LNCAP (cell line): ENCODE data around the gene PTPRN2.

ENCODE experiments used
- CTCF ChIP-seq: fragments of 450-650 bp; IDR thresholded peaks from 2 replicates; pipeline ENCODE4 v1.5.1; 2017; ENCODE audit warnings: mild to moderate bottlenecking

Gene PTPRN2

DNA sequence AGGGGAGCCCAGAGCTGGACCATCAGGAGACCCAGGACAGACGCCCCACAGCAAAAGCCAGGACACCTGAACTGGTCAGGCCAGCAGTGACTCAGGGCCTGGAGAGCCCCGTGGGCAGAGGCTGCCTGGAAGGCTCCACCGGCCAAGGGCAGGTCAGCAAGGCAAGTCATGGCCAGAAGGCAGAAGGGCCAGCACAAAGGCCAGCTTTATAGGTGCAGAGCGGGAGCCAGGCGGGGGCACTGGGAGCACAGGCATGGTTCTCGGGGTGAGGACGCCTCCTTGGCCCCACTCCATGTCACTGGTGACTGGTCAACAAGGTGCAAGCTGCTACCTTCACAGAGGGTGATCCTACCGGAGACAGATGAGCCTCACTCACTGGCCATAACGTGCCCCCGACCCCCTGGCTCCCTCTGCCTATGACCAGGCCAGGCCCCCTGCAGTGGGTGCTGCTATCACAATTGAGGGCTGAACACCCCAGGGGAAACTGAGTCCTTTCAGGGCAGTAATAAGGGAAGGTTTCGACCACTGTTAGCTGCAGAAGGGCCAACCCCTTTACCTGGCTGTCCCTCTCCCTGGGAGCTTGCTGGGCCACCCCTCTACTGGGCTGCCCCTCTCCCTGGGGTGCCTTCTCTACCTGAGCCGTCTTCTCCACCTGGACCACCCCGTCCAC lies 317.4 kb downstream of the PTPRN2 start:
- no peak for TF ChIP-seq CTCF

DNA sequence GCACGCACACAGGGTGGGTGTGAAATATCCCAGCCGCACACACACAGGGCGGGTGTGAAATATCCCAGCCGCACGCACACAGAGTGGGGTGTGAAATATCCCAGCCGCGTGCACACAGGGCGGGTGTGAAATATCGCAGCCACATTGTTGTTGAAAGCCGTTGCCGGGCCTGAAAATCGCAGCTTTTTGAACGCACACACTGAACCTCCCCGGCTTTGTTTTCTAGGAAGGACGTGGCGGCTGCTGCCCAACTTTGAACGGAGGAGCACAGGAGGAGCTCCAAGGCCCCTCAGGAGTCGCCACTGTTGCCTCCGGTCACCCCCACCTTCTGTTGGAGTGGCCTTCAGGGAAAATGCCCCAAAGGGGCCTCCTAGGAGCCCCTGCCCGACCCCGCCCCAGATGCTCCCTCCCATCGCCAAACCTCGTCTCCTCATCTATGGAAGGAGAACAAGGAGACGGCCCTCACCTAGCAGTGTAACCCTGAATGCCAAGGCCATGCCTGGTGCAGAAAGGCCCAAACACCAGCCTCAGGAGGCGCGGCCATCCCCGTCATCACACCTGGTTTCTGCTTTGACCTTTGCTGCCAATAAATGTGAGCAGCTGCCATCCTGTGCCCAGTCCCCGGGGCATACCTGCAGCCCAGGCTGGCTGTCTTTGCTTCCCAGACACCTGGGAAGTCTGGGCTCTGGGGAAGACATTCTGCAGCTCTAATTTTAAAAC lies 318.6 kb downstream of the PTPRN2 start:
- TF ChIP-seq CTCF, result no peak

DNA sequence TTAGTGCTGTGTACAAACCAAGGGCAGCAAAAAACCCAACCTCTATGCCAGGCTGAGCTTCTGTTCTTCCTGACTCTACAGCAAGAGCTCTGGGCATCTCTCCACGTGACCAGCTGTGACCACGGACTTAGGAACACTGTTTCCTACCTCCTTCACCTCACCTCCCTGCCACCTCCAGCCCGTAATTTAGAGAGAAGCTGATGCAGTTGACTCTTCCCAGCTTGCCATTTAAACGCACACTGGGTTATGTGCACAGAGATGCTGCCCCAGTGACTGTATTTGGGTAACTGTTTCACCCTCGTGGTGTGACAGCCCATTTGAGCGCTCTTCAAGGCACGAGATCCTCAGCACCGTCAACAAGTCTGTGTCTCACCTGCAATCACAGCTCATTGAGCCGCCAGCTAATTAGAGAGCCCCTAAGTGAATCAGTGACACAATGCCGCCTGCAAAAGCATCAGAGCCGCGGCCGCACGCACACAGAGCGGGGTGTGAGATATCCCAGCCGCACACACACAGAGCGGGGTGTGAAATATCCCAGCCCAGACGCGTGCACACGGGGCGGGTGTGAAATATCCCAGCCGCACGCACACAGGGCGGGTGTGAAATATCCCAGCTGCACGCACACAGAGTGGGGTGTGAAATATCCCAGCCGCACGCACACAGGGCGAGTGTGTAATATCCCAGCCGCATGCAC lies 319.7 kb downstream of the PTPRN2 start:
- no peak for TF ChIP-seq CTCF

DNA sequence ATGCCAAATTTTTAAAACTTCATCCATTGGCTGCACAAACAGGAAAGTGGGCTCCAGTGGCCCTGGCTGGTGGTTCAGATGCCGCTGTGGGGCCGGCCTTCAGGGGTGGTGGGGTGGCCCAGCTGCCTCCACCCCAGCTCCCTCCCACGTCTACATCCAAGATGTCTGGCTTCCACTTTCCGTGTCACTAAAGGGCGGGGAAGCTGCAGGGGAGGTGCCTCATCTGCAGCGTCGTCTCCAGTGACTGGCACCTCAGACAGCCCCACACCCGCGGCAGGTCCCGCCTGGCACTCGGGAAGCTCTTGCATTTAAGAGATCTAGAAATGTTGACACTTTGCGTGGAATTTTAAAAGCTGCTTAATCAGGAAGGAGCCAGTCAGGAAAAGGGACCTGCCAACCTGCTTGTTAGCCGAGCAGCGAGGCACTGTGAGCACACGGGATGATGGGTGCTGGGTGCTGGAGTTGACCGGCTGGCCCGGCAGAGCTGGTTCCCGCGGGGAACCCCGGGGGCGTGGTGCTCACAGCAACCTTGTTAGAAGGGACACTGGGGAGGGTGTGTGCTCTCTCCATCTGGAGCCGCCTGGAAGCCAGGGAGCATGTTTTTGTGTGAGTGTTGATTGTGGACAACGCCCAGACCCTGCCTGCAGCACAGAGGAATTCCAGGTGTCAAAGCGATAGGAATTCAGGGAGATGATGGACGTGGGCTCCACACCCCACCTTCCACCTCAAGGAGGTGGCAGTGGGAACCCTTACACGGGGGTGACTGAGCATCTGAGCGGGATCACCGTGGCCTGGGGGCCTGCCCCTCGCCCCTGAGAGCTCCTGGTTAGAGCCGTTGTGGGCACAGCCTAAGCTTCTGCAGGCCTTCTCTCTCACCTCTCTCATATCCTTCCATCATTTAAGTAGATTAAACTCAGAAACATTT lies 320.5 kb downstream of the PTPRN2 start:
- no peak for TF ChIP-seq CTCF

DNA sequence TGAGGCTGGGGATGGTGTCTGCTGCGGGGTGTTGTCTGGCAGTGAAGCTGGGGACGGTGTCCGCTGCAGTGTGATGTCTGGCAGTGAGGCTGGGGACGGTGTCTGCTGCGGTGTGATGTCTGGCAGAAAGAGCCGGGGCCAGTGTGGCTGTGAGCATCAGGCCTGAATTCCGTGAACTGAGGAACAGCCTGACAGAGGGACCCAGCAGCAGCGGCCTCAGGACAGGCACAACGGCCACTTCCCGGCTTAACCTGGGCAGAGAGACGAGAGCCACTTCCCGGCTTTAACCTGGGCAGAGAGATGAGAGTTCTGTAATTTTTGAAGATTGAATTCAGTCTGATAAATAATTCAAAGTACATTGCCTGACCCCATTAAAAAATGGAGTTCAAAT lies 321.2 kb downstream of the PTPRN2 start:
- no peak for TF ChIP-seq CTCF

- TF ChIP-seq CTCF, result no peak
Measured at GRCh38 chr7:158265743-158266080, 321.9 kb downstream of the PTPRN2 start.
